NCI-H345 treated with DMSO at 0.1 percent for 48 hours (cell line): ENCODE measurements around the gene AIRE.

Experiments
- DNase-seq: peaks from one replicate; lab custom pipeline; 2025; ENCODE audit not compliant: unreplicated experiment; lab: John Stamatoyannopoulos, UW

AIRE gene

GRCh38 chr21:44322621-44323325, 37.1 kb downstream of the AIRE start:
- DNase-seq, result no peak

- DNase-seq, result no peak
Measured at GRCh38 chr21:44323591-44323990, 37.9 kb downstream of the AIRE start.

- DNase-seq, result no peak
Measured at GRCh38 chr21:44324106-44324853, 38.6 kb downstream of the AIRE start.

GRCh38 chr21:44324854-44325107, 39.1 kb downstream of the AIRE start:
- no peak for DNase-seq

- no peak for DNase-seq
Measured at GRCh38 chr21:44325386-44326271, 40.0 kb downstream of the AIRE start.

GRCh38 chr21:44326272-44326647, 40.6 kb downstream of the AIRE start:
- no peak for DNase-seq

- no peak for DNase-seq
Measured at GRCh38 chr21:44326716-44327602, 41.3 kb downstream of the AIRE start.

- DNase-seq, result no peak
Measured at GRCh38 chr21:44327603-44327974, 41.9 kb downstream of the AIRE start.

GRCh38 chr21:44328242-44328895, 42.7 kb downstream of the AIRE start:
- DNase-seq, result no peak

GRCh38 chr21:44329086-44329889, 43.6 kb downstream of the AIRE start:
- peak; percentile 76 for DNase-seq

- DNase-seq, result no peak
Measured at GRCh38 chr21:44329971-44330681, 44.5 kb downstream of the AIRE start.

- no peak for DNase-seq
Measured at GRCh38 chr21:44330698-44331097, 45.0 kb downstream of the AIRE start.

- DNase-seq, result no peak
Measured at GRCh38 chr21:44331209-44331608, 45.5 kb downstream of the AIRE start.

- DNase-seq, result no peak
Measured at GRCh38 chr21:44331650-44332307, 46.1 kb downstream of the AIRE start.

- DNase-seq, result no peak
Measured at GRCh38 chr21:44332383-44332782, 46.7 kb downstream of the AIRE start.

- no peak for DNase-seq
Measured at GRCh38 chr21:44332965-44333364, 47.3 kb downstream of the AIRE start.

GRCh38 chr21:44333509-44334328, 48.0 kb downstream of the AIRE start:
- no peak for DNase-seq
